WTC11 (cell line): ENCODE data around the gene UFSP2.

Source experiments
- CTCF ChIP-seq: fragments of 200-600 bp; IDR thresholded peaks from 2 replicates; pipeline ENCODE4 v1.8.0; 2022; ENCODE audit warnings: antibody characterized with exemption
- SMAD4 ChIP-seq: sonication (generic); formaldehyde crosslinking; IDR thresholded peaks from 2 replicates; pipeline ENCODE4 v1.8.0; 2022; ENCODE audit warnings: mild to moderate bottlenecking, missing genetic modification reagents

- TF ChIP-seq CTCF (no peak), SMAD4 (CRISPR knock-in tag) (no peak)
Measured at GRCh38 chr4:185396724-185397385, 28.9 kb downstream of the UFSP2 start, which contains the start of gene ANKRD37.
